ENCODE results near the gene GABARAP.

The GABARAP gene

DNA sequence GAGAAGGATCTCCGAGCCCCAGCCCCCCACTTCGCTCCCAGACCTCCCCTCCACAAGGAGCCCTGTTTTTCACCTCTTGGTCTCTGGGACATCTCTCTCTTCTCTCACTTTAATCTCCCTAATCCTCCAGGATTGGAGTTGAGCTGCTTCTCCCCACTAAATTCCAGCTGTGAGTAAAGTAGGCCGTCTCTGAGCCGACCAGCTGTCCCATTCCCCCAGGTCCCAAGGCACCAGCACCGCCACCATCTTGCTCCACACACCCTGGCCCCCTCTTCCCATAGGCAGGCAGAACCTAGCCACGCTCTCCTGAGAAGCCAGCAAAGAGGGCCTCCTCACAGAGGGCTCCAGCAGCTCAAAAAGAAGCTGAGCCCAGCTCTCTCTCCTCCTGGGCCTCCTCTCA is 23.5 kb downstream of the GABARAP start:
- H3K4me2 ChIP-seq (ENCODE audit: low read depth, low read length, poor library complexity, severe bottlenecking), result no peak overlapping the region
- H2AFZ ChIP-seq (ENCODE audit: low read depth, low read length, severe bottlenecking), result no peak overlapping the region
- peaks cover 16% of the 10 kb centered on the region; the same call in 1 of the 2 replicates for H3F3A ChIP-seq (ENCODE audit: insufficient read depth)
- TF ChIP-seq, protein P1, sequence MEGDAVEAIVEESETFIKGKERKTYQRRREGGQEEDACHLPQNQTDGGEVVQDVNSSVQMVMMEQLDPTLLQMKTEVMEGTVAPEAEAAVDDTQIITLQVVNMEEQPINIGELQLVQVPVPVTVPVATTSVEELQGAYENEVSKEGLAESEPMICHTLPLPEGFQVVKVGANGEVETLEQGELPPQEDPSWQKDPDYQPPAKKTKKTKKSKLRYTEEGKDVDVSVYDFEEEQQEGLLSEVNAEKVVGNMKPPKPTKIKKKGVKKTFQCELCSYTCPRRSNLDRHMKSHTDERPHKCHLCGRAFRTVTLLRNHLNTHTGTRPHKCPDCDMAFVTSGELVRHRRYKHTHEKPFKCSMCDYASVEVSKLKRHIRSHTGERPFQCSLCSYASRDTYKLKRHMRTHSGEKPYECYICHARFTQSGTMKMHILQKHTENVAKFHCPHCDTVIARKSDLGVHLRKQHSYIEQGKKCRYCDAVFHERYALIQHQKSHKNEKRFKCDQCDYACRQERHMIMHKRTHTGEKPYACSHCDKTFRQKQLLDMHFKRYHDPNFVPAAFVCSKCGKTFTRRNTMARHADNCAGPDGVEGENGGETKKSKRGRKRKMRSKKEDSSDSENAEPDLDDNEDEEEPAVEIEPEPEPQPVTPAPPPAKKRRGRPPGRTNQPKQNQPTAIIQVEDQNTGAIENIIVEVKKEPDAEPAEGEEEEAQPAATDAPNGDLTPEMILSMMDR (IDR thresholded peaks at IDR 0.05; ENCODE audit: insufficient read depth, low read length, poor library complexity, severe bottlenecking), result no peak
- TF ChIP-seq EZH2phosphoT487 (conservative IDR thresholded peaks at IDR 0.05; ENCODE audit: low read length), result no peak
- H3K27ac ChIP-seq (ENCODE audit: low read depth, low read length), result no peak overlapping the region
- H3K9me2 ChIP-seq (replicated peaks; ENCODE audit: insufficient read depth, low read length), result no peaks in the 10 kb centered on the region
- H3K4me3 ChIP-seq (ENCODE audit: insufficient read depth, low read length, poor library complexity, severe bottlenecking), result no peak overlapping the region
- H3K27me3 ChIP-seq (ENCODE audit: low read length), result no peaks in the 10 kb centered on the region
- H3K9me3 ChIP-seq (ENCODE audit: insufficient read depth, low read length), result no peaks in the 10 kb centered on the region
- no peak overlapping the region for H3K9ac ChIP-seq (ENCODE audit: low read length)
- H3K36me3 ChIP-seq (ENCODE audit: low read length), result no peaks in the 10 kb centered on the region
- H4K20me1 ChIP-seq (ENCODE audit: low read depth, low read length), result no peaks in the 10 kb centered on the region
- H3K79me2 ChIP-seq (ENCODE audit: insufficient read depth, low read length), result no peaks in the 10 kb centered on the region

GRCh38 chr17:7218166-7218565 is 24.1 kb downstream of the GABARAP start:
- Histone ChIP-seq H3K27me3 (ENCODE audit: low read length) (no peaks in the 10 kb centered on the region), H3K9me3 (ENCODE audit: insufficient read depth, low read length) (no peaks in the 10 kb centered on the region), H2AFZ (ENCODE audit: low read depth, low read length, severe bottlenecking) (no peak overlapping the region), H3K27ac (ENCODE audit: low read depth, low read length) (no peak overlapping the region), H4K20me1 (ENCODE audit: low read depth, low read length) (no peaks in the 10 kb centered on the region), H3K9me2 (replicated peaks; ENCODE audit: insufficient read depth, low read length) (no peaks in the 10 kb centered on the region), H3K9ac (ENCODE audit: low read length) (no peak overlapping the region), H3K36me3 (ENCODE audit: low read length) (no peaks in the 10 kb centered on the region), H3F3A (ENCODE audit: insufficient read depth) (peaks cover 12% of the 10 kb centered on the region; the same call in 1 of the 2 replicates), H3K79me2 (ENCODE audit: insufficient read depth, low read length) (no peaks in the 10 kb centered on the region), H3K4me3 (ENCODE audit: insufficient read depth, low read length, poor library complexity, severe bottlenecking) (no peak overlapping the region), H3K4me2 (ENCODE audit: low read depth, low read length, poor library complexity, severe bottlenecking) (no peak overlapping the region)
- TF ChIP-seq, protein P1 (IDR thresholded peaks at IDR 0.05; ENCODE audit: insufficient read depth, low read length, poor library complexity, severe bottlenecking), result no peak
- no peak for TF ChIP-seq EZH2phosphoT487 (conservative IDR thresholded peaks at IDR 0.05; ENCODE audit: low read length)

DNA sequence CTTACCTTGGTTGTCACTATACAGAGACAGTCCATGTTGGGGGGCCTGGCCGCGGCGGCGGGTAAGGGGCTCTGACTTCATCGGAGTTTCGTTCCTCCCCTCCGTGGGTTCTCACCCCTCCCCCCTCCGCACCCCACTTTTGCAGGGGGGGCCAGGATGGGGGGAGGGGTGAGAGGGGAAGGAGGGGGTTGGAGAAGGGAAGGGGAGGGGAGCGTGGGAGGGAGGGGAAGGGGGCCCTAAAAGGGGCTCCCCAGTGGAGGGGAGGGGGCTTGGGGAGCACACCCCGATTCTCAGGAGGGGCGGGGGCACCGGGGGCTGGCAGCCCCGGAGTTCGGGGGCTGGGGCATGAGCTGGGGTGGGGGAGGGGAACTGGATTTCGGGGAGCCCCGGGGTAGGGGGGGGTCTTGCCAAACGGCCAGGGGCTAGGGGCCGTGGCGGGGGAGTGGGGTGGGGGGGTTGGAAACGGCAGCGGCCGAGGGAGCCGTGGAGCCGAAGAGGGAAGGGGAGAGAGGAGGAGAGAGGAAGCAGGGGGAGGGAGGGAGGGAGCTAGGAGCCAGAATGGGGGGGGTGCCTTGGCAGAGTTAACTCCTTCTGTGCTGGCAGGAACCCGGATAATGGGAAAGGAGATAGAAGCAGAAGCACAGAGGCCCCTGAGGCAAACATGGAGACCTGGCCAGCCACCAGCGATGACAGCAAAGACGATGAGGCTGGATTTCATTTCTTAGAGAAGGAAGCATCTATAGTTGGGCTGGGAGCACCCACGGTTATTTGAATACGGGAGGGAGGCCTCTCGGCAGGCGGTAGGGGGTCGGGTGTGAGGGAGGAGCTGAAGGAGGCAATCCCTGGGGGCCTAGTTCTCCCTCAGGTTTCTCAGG is 24.9 kb downstream of the GABARAP start:
- Histone ChIP-seq H3K27ac (ENCODE audit: low read depth, low read length) (no peak overlapping the region), H3K36me3 (ENCODE audit: low read length) (no peaks in the 10 kb centered on the region), H3K9me2 (replicated peaks; ENCODE audit: insufficient read depth, low read length) (no peaks in the 10 kb centered on the region), H2AFZ (ENCODE audit: low read depth, low read length, severe bottlenecking) (no peak overlapping the region), H4K20me1 (ENCODE audit: low read depth, low read length) (no peaks in the 10 kb centered on the region), H3K9ac (ENCODE audit: low read length) (no peak overlapping the region), H3K4me3 (ENCODE audit: insufficient read depth, low read length, poor library complexity, severe bottlenecking) (no peak overlapping the region), H3F3A (ENCODE audit: insufficient read depth) (peaks cover 12% of the 10 kb centered on the region; the same call in 1 of the 2 replicates), H3K4me2 (ENCODE audit: low read depth, low read length, poor library complexity, severe bottlenecking) (no peak overlapping the region), H3K9me3 (ENCODE audit: insufficient read depth, low read length) (no peaks in the 10 kb centered on the region), H3K27me3 (ENCODE audit: low read length) (no peaks in the 10 kb centered on the region), H3K79me2 (ENCODE audit: insufficient read depth, low read length) (no peaks in the 10 kb centered on the region)
- no peak for TF ChIP-seq EZH2phosphoT487 (conservative IDR thresholded peaks at IDR 0.05; ENCODE audit: low read length)
- TF ChIP-seq, protein P1 (IDR thresholded peaks at IDR 0.05; ENCODE audit: insufficient read depth, low read length, poor library complexity, severe bottlenecking), result no peak
